Keratinocyte (primary cell): Measurements from ENCODE around the gene PURA. TPM values are rescaled to one million over a fixed set of nuclear protein-coding genes. Genes with fewer than 3 reads are reported as not detected.

ENCODE experiments used
- DNase-seq: peaks from one replicate; pipeline ENCODE4 v3.0.0-alpha.2; 2011; ENCODE audit warnings: low read depth, missing footprints, low spot score
- FAIRE-seq: peaks from 2 replicates; lab custom pipeline; 2011; peaks lifted over from hg19 to GRCh38; lab: Jason Lieb, UNC
- H2AFZ ChIP-seq: 2 replicates; pipeline ENCODE4 v1.6.0; 2012; ENCODE audit warnings: low read length, control low read depth, inconsistent platforms; ENCODE audit not compliant: control insufficient read depth
- H3K27ac ChIP-seq: 2 replicates; pipeline ENCODE4 v1.5.1; 2011; ENCODE audit warnings: low read length; ENCODE audit not compliant: control insufficient read depth, insufficient read depth
- H3K27me3 ChIP-seq: 3 replicates; pipeline ENCODE4 v1.6.0; 2011; ENCODE audit warnings: low read length; ENCODE audit not compliant: control insufficient read depth, insufficient read depth; ENCODE audit errors: extremely low read depth
- H3K36me3 ChIP-seq, 2 experiments: 2 replicates in 1 of 2; 3 replicates in 1 of 2; pipeline ENCODE4 v1.5.1; 2011; ENCODE audit warnings: low read length in 2 of 2, mild to moderate bottlenecking in 1 of 2; ENCODE audit not compliant: control insufficient read depth in 2 of 2, insufficient read depth in 2 of 2; ENCODE audit errors: extremely low read depth in 1 of 2
- H3K4me1 ChIP-seq: 3 replicates; pipeline ENCODE4 v1.5.1; 2011; ENCODE audit warnings: low read length; ENCODE audit not compliant: control insufficient read depth, insufficient read depth; ENCODE audit errors: extremely low read depth
- H3K4me2 ChIP-seq: 3 replicates; pipeline ENCODE4 v1.6.0; 2011; ENCODE audit warnings: low read depth, low read length; ENCODE audit not compliant: control insufficient read depth, insufficient read depth; ENCODE audit errors: extremely low read depth
- H3K4me3 ChIP-seq, 3 experiments: fragments of 200-600 bp in 1 of 3; sonication (generic) in 1 of 3; 2 replicates in 2 of 3; 3 replicates in 1 of 3; pipeline ENCODE4 v1.5.1; 2011 to 2016; ENCODE audit warnings: low read length in 3 of 3, mild to moderate bottlenecking in 3 of 3, control low read depth in 2 of 3, inconsistent platforms in 1 of 3, low read depth in 1 of 3, mixed read lengths in 1 of 3, mixed run types in 1 of 3, moderate library complexity in 1 of 3; ENCODE audit not compliant: control insufficient read depth in 2 of 3, insufficient read depth in 2 of 3; ENCODE audit errors: extremely low read depth in 1 of 3
- H3K79me2 ChIP-seq: 2 replicates; pipeline ENCODE4 v1.6.0; 2012; ENCODE audit warnings: low read length; ENCODE audit not compliant: control insufficient read depth, insufficient read depth
- H3K9ac ChIP-seq: 3 replicates; pipeline ENCODE4 v1.6.0; 2011; ENCODE audit warnings: low read length; ENCODE audit not compliant: control insufficient read depth, insufficient read depth; ENCODE audit errors: extremely low read depth
- H3K9me1 ChIP-seq: 3 replicates; pipeline ENCODE4 v1.6.0; 2011; ENCODE audit warnings: low read length; ENCODE audit not compliant: control insufficient read depth, insufficient read depth; ENCODE audit errors: extremely low read depth
- H3K9me3 ChIP-seq: 2 replicates; pipeline ENCODE4 v1.5.1; 2012; ENCODE audit warnings: low read depth, low read length; ENCODE audit not compliant: control insufficient read depth
- H4K20me1 ChIP-seq: 3 replicates; pipeline ENCODE4 v1.6.0; 2011; ENCODE audit warnings: low read length; ENCODE audit not compliant: control insufficient read depth, insufficient read depth; ENCODE audit errors: extremely low read depth
- EZH2 ChIP-seq: IDR thresholded peaks from one replicate; pipeline ENCODE4 v1.6.1; 2012; ENCODE audit warnings: inconsistent platforms, mild to moderate bottlenecking, low read length, moderate library complexity
- dilution Hi-C: fragments of 300-500 bp; cut with MboI; formaldehyde crosslinking; loops from one replicate; pipeline ENCODE4 v1.7.0; 2020; ENCODE audit warnings: low sequenced_read_pairs; ENCODE audit not compliant: extremely low pct_ligation_motif_present
- polyA plus RNA-seq, 5 experiments: library from polyadenylated mRNA; depleted of rRNA in 3 of 5; stranded (reverse) in 3 of 5; stranded (forward) in 1 of 5; unstranded in 1 of 5; fragments of >200 nt; gene quantifications; 1 replicate in 1 of 5; 2 replicates in 3 of 5; 3 replicates in 1 of 5; pipeline versions ENCODE4 v1.2.1 to v1.2.3, GENCODE V29; 2011 to 2012; ENCODE audit warnings: missing spikeins in 2 of 5, low read depth in 1 of 5, low replicate concordance in 1 of 5
- TF ChIP-seq, protein P1 (sequence below), 3 experiments: IDR thresholded peaks in 1 of 3; conservative IDR thresholded peaks in 1 of 3; optimal IDR thresholded peaks in 1 of 3; 2 replicates in 2 of 3; 3 replicates in 1 of 3; pipeline versions ENCODE3 to v1.5.1; 2011; ENCODE audit warnings: low read length in 3 of 3, mild to moderate bottlenecking in 3 of 3, moderate library complexity in 2 of 3, control low read depth in 1 of 3, inconsistent platforms in 1 of 3; ENCODE audit not compliant: insufficient read depth in 2 of 3; ENCODE audit errors: extremely low read depth in 1 of 3

PURA gene
- polyA plus RNA-seq, 1 donor (not counting 4 experiments of a cell fraction or from before 2014, with no cell fraction given) = 4.1 TPM

GRCh38 chr5:140142856-140143255 lies 28.9 kb downstream of the PURA start:
- DNase-seq (no peak), FAIRE-seq (no peak)
- Histone ChIP-seq H3K36me3 (no peaks in the 10 kb centered on the region), H3K9me3 (no peaks in the 10 kb centered on the region), H3K27ac (no peak overlapping the region), H4K20me1 (peaks cover 7% of the 10 kb centered on the region), H3K4me1 (peaks cover 11% of the 10 kb centered on the region), H3K79me2 (no peaks in the 10 kb centered on the region), H3K27me3 (no peaks in the 10 kb centered on the region), H3K9me1 (no peaks in the 10 kb centered on the region), H3K9ac (no peak overlapping the region), H3K4me3 (no peak overlapping the region), H2AFZ (no peak overlapping the region), H3K4me2 (no peak overlapping the region)
- dilution Hi-C loops = no loop called here
- TF ChIP-seq, protein P1, sequence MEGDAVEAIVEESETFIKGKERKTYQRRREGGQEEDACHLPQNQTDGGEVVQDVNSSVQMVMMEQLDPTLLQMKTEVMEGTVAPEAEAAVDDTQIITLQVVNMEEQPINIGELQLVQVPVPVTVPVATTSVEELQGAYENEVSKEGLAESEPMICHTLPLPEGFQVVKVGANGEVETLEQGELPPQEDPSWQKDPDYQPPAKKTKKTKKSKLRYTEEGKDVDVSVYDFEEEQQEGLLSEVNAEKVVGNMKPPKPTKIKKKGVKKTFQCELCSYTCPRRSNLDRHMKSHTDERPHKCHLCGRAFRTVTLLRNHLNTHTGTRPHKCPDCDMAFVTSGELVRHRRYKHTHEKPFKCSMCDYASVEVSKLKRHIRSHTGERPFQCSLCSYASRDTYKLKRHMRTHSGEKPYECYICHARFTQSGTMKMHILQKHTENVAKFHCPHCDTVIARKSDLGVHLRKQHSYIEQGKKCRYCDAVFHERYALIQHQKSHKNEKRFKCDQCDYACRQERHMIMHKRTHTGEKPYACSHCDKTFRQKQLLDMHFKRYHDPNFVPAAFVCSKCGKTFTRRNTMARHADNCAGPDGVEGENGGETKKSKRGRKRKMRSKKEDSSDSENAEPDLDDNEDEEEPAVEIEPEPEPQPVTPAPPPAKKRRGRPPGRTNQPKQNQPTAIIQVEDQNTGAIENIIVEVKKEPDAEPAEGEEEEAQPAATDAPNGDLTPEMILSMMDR (optimal IDR thresholded peaks at IDR 0.05 in 1 of 3, IDR thresholded peaks at IDR 0.05 in 1 of 3, conservative IDR thresholded peaks at IDR 0.05 in 1 of 3; ENCODE audit: extremely low read depth in 1 of 3, insufficient read depth in 2 of 3, low read length in 3 of 3) = no peak
- no peak for TF ChIP-seq EZH2

GRCh38 chr5:140143521-140144258 lies 29.8 kb downstream of the PURA start:
- no peaks in the 10 kb centered on the region for H3K79me2 ChIP-seq

More at GRCh38 chr5:140143521-140144258, 29.8 kb downstream of the PURA start:
- Histone ChIP-seq H3K9me1 (no peaks in the 10 kb centered on the region), H3K9ac (no peak overlapping the region), H4K20me1 (peaks cover 7% of the 10 kb centered on the region), H2AFZ (no peak overlapping the region), H3K4me3 (no peak overlapping the region), H3K27me3 (no peaks in the 10 kb centered on the region), H3K36me3 (no peaks in the 10 kb centered on the region), H3K4me2 (no peak overlapping the region), H3K9me3 (no peaks in the 10 kb centered on the region), H3K27ac (no peak overlapping the region), H3K4me1 (peaks cover 11% of the 10 kb centered on the region)
- TF ChIP-seq, protein P1 (optimal IDR thresholded peaks at IDR 0.05 in 1 of 3, IDR thresholded peaks at IDR 0.05 in 1 of 3, conservative IDR thresholded peaks at IDR 0.05 in 1 of 3; ENCODE audit: extremely low read depth in 1 of 3, insufficient read depth in 2 of 3, low read length in 3 of 3) = no peak
- no peak for TF ChIP-seq EZH2
- dilution Hi-C loops = no loop called here
- DNase-seq (no peak), FAIRE-seq (no peak)
